DMS53 treated with DMSO at 0.1 percent for 48 hours (cell line): ENCODE measurements around the gene DKKL1.

ENCODE experiments used
- DNase-seq: peaks from one replicate; lab custom pipeline; 2025; ENCODE audit not compliant: unreplicated experiment; lab: John Stamatoyannopoulos, UW

DKKL1 gene

GRCh38 chr19:49421039-49421877 is 57.6 kb downstream of the DKKL1 start:
- DNase-seq: no peak

- DNase-seq: no peak
Measured at GRCh38 chr19:49421878-49422202, 58.2 kb downstream of the DKKL1 start.

- no peak for DNase-seq
Measured at GRCh38 chr19:49422407-49423070, 58.9 kb downstream of the DKKL1 start.

GRCh38 chr19:49423071-49423984 is 59.7 kb downstream of the DKKL1 start, which contains the start of gene PTH2:
Gene PTH2 (minus strand): TSS chr19:49423441. CDS start chr19:49423339, 102 bp downstream.
- no peak for DNase-seq

- no peak for DNase-seq
Measured at GRCh38 chr19:49423985-49424303, 60.3 kb downstream of the DKKL1 start.
